ENCODE measurements around the gene UGT2A3. TPM values are rescaled to one million over a fixed set of nuclear protein-coding genes. Genes with fewer than 3 reads are reported as not detected.

UGT2A3 gene
- total RNA-seq, 2 donors from 2014 or later, result not detected

DNA sequence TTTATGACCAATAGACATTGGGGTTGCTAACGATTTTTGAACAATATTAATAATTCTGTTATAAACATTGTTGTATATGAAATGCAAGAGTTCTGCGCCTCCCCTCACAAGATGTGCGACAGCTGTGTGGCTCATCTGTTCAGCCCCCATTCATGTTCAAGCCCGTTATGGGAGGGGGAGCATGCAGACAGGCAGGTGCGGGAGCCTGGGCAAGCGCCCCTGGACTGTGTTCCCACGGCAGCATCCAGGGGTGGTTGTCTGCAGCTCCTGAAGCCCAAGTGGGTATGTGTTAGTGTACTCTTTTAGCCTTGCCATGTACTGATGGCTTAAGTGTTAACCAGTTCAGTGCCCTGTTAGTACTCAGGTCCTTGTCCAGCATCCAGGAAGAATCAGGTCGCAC lies 34.6 kb downstream of the UGT2A3 start:
- no peaks in the 10 kb centered on the region for H3K27me3 Mint-ChIP-seq (ENCODE audit: insufficient read depth)
- Histone ChIP-seq H3K4me1 (ENCODE audit: control insufficient read depth, insufficient read depth, low read length) (no peaks in the 10 kb centered on the region), H3K9me3 (ENCODE audit: control insufficient read depth, low read length) (peaks cover 5% of the 10 kb centered on the region), H3K36me3 (ENCODE audit: control insufficient read depth, insufficient read depth, low read length) (no peaks in the 10 kb centered on the region), H3K27me3 (ENCODE audit: control insufficient read depth, insufficient read depth, low read length, poor library complexity, severe bottlenecking) (no peaks in the 10 kb centered on the region), H3K9ac (ENCODE audit: extremely low read depth, low read length, poor library complexity, severe bottlenecking) (no peak overlapping the region), H3K27ac (ENCODE audit: low read depth, low read length) (no peak overlapping the region), H3K4me3 (ENCODE audit: low read length) (no peak overlapping the region)
- no peaks in the 10 kb centered on the region for H3K36me3 Mint-ChIP-seq (ENCODE audit: low read depth)
- H3K4me1 Mint-ChIP-seq, result no peaks in the 10 kb centered on the region
- 88% methylated on average over 7 of the region's 8 CpGs; no CpG with 5 or more reads in 1 of the 2 experiments for WGBS, 2 experiments (ENCODE audit: insufficient coverage in 1 of 2, insufficient read length in 1 of 2)
- no peak for DNase-seq
- H3K27ac Mint-ChIP-seq, result no peak overlapping the region
- peaks cover 10% of the 10 kb centered on the region for H3K9me3 Mint-ChIP-seq
- no peak overlapping the region for H3K4me3 Mint-ChIP-seq
- TF ChIP-seq, protein P1, sequence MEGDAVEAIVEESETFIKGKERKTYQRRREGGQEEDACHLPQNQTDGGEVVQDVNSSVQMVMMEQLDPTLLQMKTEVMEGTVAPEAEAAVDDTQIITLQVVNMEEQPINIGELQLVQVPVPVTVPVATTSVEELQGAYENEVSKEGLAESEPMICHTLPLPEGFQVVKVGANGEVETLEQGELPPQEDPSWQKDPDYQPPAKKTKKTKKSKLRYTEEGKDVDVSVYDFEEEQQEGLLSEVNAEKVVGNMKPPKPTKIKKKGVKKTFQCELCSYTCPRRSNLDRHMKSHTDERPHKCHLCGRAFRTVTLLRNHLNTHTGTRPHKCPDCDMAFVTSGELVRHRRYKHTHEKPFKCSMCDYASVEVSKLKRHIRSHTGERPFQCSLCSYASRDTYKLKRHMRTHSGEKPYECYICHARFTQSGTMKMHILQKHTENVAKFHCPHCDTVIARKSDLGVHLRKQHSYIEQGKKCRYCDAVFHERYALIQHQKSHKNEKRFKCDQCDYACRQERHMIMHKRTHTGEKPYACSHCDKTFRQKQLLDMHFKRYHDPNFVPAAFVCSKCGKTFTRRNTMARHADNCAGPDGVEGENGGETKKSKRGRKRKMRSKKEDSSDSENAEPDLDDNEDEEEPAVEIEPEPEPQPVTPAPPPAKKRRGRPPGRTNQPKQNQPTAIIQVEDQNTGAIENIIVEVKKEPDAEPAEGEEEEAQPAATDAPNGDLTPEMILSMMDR (conservative IDR thresholded peaks at IDR 0.05), result no peak

DNA sequence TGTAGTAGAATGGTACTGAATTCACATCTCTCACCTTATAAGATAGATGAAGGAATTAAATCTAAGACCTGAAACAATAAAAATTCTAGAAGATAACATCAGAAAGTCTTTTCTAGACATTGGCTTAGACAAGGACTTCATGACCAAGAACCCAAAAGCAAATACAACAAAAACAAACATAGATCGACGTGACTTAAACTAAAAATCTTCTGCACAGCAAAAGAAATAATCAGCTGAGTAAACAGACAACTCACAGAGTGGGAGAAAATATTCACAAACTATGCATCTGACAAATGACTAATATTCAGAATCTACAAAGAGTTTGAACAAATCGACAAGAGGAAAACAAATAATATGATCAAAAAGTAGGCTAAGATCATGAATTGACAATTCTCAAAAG lies 38.8 kb downstream of the UGT2A3 start:
- no peaks in the 10 kb centered on the region for H3K27me3 Mint-ChIP-seq (ENCODE audit: insufficient read depth)
- no peaks in the 10 kb centered on the region for H3K4me1 Mint-ChIP-seq
- no peaks in the 10 kb centered on the region for H3K36me3 Mint-ChIP-seq (ENCODE audit: low read depth)
- H3K9me3 ChIP-seq (ENCODE audit: control insufficient read depth, low read length), result no peaks in the 10 kb centered on the region
- no peak overlapping the region for H3K9ac ChIP-seq (ENCODE audit: extremely low read depth, low read length, poor library complexity, severe bottlenecking)
- H3K4me1 ChIP-seq (ENCODE audit: control insufficient read depth, insufficient read depth, low read length), result no peaks in the 10 kb centered on the region
- DNase-seq, result no peak
- no peaks in the 10 kb centered on the region for H3K36me3 ChIP-seq (ENCODE audit: control insufficient read depth, insufficient read depth, low read length)
- no peak overlapping the region for H3K4me3 ChIP-seq (ENCODE audit: low read length)
- H3K27me3 ChIP-seq (ENCODE audit: control insufficient read depth, insufficient read depth, low read length, poor library complexity, severe bottlenecking), result no peaks in the 10 kb centered on the region
- H3K27ac ChIP-seq (ENCODE audit: low read depth, low read length), result no peak overlapping the region
- no peak overlapping the region for H3K4me3 Mint-ChIP-seq
- TF ChIP-seq, protein P1 (conservative IDR thresholded peaks at IDR 0.05), result no peak
- H3K9me3 Mint-ChIP-seq, result peaks cover 4% of the 10 kb centered on the region
- 97 to 100% methylated on average over 2 to 3 of the region's 3 CpGs for WGBS, 2 experiments (ENCODE audit: insufficient coverage in 1 of 2, insufficient read length in 1 of 2)
- H3K27ac Mint-ChIP-seq, result no peak overlapping the region

DNA sequence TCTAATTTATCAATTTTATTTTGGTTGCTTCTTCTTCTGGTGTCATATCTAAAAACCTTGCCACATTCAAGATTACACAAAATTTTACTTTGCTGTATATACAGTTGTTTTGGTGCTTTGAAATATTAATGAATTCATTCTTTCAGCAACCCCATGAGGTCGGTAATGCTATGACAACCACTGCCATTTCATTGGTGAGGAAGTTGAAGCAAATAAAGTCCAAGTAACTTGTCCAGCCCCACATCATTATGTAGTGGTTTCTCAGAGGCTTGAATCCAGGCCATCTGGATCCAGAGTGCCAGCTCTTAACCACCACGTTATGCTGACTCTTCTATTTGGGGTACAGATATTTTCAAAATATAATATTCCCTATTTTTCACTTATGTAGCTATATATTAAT lies 42.2 kb downstream of the UGT2A3 start:
- WGBS, 2 experiments (ENCODE audit: insufficient coverage in 1 of 2, insufficient read length in 1 of 2), result 94% methylated on average over 1 of the region's 2 CpGs; no CpG with 5 or more reads in 1 of the 2 experiments
- H3K4me3 ChIP-seq (ENCODE audit: low read length), result no peak overlapping the region
- H3K9me3 Mint-ChIP-seq, result peaks cover 4% of the 10 kb centered on the region
- H3K27ac Mint-ChIP-seq, result no peak overlapping the region
- no peak for DNase-seq
- peaks cover 21% of the 10 kb centered on the region for H3K4me1 Mint-ChIP-seq
- no peaks in the 10 kb centered on the region for H3K4me1 ChIP-seq (ENCODE audit: control insufficient read depth, insufficient read depth, low read length)
- H3K27ac ChIP-seq (ENCODE audit: low read depth, low read length), result no peak overlapping the region
- H3K36me3 Mint-ChIP-seq (ENCODE audit: low read depth), result no peaks in the 10 kb centered on the region
- TF ChIP-seq, protein P1 (conservative IDR thresholded peaks at IDR 0.05), result no peak
- H3K9me3 ChIP-seq (ENCODE audit: control insufficient read depth, low read length), result no peaks in the 10 kb centered on the region
- no peaks in the 10 kb centered on the region for H3K36me3 ChIP-seq (ENCODE audit: control insufficient read depth, insufficient read depth, low read length)
- H3K9ac ChIP-seq (ENCODE audit: extremely low read depth, low read length, poor library complexity, severe bottlenecking), result no peak overlapping the region
- no peak overlapping the region for H3K4me3 Mint-ChIP-seq
- H3K27me3 ChIP-seq (ENCODE audit: control insufficient read depth, insufficient read depth, low read length, poor library complexity, severe bottlenecking), result peaks cover 5% of the 10 kb centered on the region
- H3K27me3 Mint-ChIP-seq (ENCODE audit: insufficient read depth), result peaks cover 25% of the 10 kb centered on the region

All from endodermal cell (in vitro differentiated cells).